HepG2 (cell line): ENCODE data around the gene FUT1. TPM values are rescaled to one million over a fixed set of nuclear protein-coding genes. Genes with fewer than 3 reads are reported as not detected.

Source experiments
- CHD2 ChIP-seq: IDR thresholded peaks from 2 replicates; pipeline ENCODE4 v1.6.1; 2011; ENCODE audit warnings: low read depth, low read length, improper control_type of control experiment
- HINFP ChIP-seq: sonication (generic); formaldehyde crosslinking; IDR thresholded peaks from 2 replicates; pipeline ENCODE4 v1.4.0; 2020; ENCODE audit warnings: low read depth, mild to moderate bottlenecking, missing genetic modification reagents
- PHB2 ChIP-seq: fragments of 450-650 bp; IDR thresholded peaks from 2 replicates; pipeline ENCODE4 v1.6.1; 2018; ENCODE audit not compliant: partially characterized antibody
- REPIN1 ChIP-seq: sonication (generic); formaldehyde crosslinking; IDR thresholded peaks from 2 replicates; pipeline ENCODE4 v1.8.0; 2022; ENCODE audit warnings: missing genetic modification reagents, low read depth, mild to moderate bottlenecking, borderline replicate concordance
- RFXAP ChIP-seq: sonication (generic); formaldehyde crosslinking; IDR thresholded peaks from 2 replicates; pipeline ENCODE4 v1.4.0; 2020; ENCODE audit warnings: missing genetic modification reagents, borderline replicate concordance
- ZBTB25 ChIP-seq: IDR thresholded peaks from 2 replicates; pipeline ENCODE4 v1.6.1; 2018; ENCODE audit warnings: missing genetic modification reagents
- ZFY ChIP-seq: sonication (generic); formaldehyde crosslinking; IDR thresholded peaks from 2 replicates; pipeline ENCODE4 v1.4.0; 2020; ENCODE audit warnings: missing genetic modification reagents
- ZNF12 ChIP-seq: sonication (generic); formaldehyde crosslinking; IDR thresholded peaks from 2 replicates; pipeline ENCODE4 v1.5.0; 2020; ENCODE audit warnings: missing genetic modification reagents
- ZNF256 ChIP-seq: sonication (generic); formaldehyde crosslinking; conservative IDR thresholded peaks from 2 replicates; pipeline ENCODE4 v1.4.0; 2020; ENCODE audit warnings: missing genetic modification reagents
- ZNF260 ChIP-seq: sonication (generic); formaldehyde crosslinking; IDR thresholded peaks from 2 replicates; pipeline ENCODE4 v1.4.0; 2020; ENCODE audit warnings: missing genetic modification reagents, low read depth, mild to moderate bottlenecking, borderline replicate concordance
- ZNF292 ChIP-seq: sonication (generic); formaldehyde crosslinking; IDR thresholded peaks from 2 replicates; pipeline ENCODE4 v1.8.1; 2022; ENCODE audit warnings: mild to moderate bottlenecking, low read depth, missing genetic modification reagents, borderline replicate concordance
- ZNF550 ChIP-seq: sonication (generic); formaldehyde crosslinking; IDR thresholded peaks from 2 replicates; pipeline ENCODE4 v1.4.0; 2020; ENCODE audit warnings: mild to moderate bottlenecking, missing genetic modification reagents, borderline replicate concordance
- ZNF556 ChIP-seq: sonication (generic); formaldehyde crosslinking; IDR thresholded peaks from 2 replicates; pipeline ENCODE4 v1.4.0; 2020; ENCODE audit warnings: mild to moderate bottlenecking, missing genetic modification reagents, borderline replicate concordance
- ZNF670 ChIP-seq: sonication (generic); formaldehyde crosslinking; IDR thresholded peaks from 2 replicates; pipeline ENCODE4 v1.8.0; 2022; ENCODE audit warnings: mild to moderate bottlenecking, missing genetic modification reagents, borderline replicate concordance
- ZNF773 ChIP-seq: sonication (generic); formaldehyde crosslinking; IDR thresholded peaks from 2 replicates; pipeline ENCODE4 v1.4.0; 2020; ENCODE audit warnings: missing genetic modification reagents, borderline replicate concordance
- polyA plus RNA-seq, 8 experiments: library from polyadenylated mRNA; depleted of rRNA in 3 of 8; stranded (reverse) in 7 of 8; unstranded in 1 of 8; fragments of >200 nt; fragmentation: Illumina TruSeq in 4 of 8; extraction: Trizol in 4 of 8; gene quantifications; 2 replicates each; pipeline versions ENCODE4 v1.2.1 to v1.2.3, GENCODE V29; 2011 to 2016; ENCODE audit warnings: low read depth in 4 of 8, missing spikeins in 1 of 8, mixed read lengths in 1 of 8; ENCODE audit not compliant: insufficient read depth in 1 of 8
- total RNA-seq, 5 experiments: library from RNA; depleted of rRNA; stranded (reverse); fragments of >200 nt; fragmentation: Illumina TruSeq; extraction: Trizol; gene quantifications; 2 replicates each; pipeline ENCODE4 v1.2.3, GENCODE V29; 2016; ENCODE audit warnings: low read depth in 1 of 5
- TF ChIP-seq, protein P1 (sequence below): sonication (generic); formaldehyde crosslinking; IDR thresholded peaks from 2 replicates; pipeline ENCODE4 v1.8.0; 2022; ENCODE audit warnings: missing genetic modification reagents, mild to moderate bottlenecking, borderline replicate concordance
- TF ChIP-seq, protein P2 (sequence below): sonication (generic); formaldehyde crosslinking; IDR thresholded peaks from 2 replicates; pipeline ENCODE4 v1.4.0; 2020; ENCODE audit warnings: mild to moderate bottlenecking, missing genetic modification reagents
- TF ChIP-seq, protein P3 (sequence below): sonication (generic); formaldehyde crosslinking; IDR thresholded peaks from 2 replicates; pipeline ENCODE4 v1.4.0; 2020; ENCODE audit warnings: missing genetic modification reagents, borderline replicate concordance

FUT1 gene
- total and polyA plus RNA-seq, 2 of the 13 experiments (the other 11 are each of a cell fraction or from before 2014, with no cell fraction given), result 0.07 to 1.1 TPM

DNA sequence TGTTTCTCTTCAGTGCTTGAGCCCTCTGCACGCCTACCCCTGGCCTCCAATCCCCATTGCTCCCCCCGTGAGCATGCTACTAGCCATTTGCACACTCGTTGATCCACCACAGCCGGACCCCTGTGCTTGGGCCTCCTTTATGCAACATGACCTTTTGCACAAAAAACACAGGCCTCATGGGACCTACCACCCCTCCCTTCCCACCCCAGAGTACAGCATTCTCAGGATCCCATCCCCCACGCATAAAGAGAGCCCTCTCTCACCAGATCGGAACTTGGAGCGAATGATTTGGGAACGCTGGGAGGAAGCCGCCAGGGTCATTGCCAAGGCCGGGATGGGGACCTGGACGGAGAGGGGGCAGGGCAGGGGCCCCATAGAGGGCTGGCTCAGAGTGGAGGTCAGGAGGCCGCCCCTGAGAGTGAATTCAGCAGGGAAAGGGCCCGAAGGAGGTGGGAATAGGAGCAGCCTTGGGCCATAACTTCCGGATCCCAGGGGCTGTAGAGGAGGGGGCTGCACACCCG lies 33.7 kb downstream of the FUT1 start (continued):
- peak; percentile 83; the same call in 1 of the 2 replicates for TF ChIP-seq REPIN1
- TF ChIP-seq ZNF292 (CRISPR knock-in tag), result no peak
- TF ChIP-seq, protein P1, sequence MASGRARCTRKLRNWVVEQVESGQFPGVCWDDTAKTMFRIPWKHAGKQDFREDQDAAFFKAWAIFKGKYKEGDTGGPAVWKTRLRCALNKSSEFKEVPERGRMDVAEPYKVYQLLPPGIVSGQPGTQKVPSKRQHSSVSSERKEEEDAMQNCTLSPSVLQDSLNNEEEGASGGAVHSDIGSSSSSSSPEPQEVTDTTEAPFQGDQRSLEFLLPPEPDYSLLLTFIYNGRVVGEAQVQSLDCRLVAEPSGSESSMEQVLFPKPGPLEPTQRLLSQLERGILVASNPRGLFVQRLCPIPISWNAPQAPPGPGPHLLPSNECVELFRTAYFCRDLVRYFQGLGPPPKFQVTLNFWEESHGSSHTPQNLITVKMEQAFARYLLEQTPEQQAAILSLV (CRISPR knock-in tag), result no peak
- no peak for TF ChIP-seq ZNF260 (CRISPR knock-in tag)
- TF ChIP-seq CHD2, result no peak
- 0 out of 2 replicates have a peak, but pooled peaks have one; percentile 18 for TF ChIP-seq ZBTB25 (CRISPR knock-in tag)
- no peak for TF ChIP-seq ZNF12
- TF ChIP-seq HINFP (CRISPR knock-in tag), result no peak
- TF ChIP-seq PHB2, result no peak
- 0 out of 2 replicates have a peak, but pooled peaks have one; percentile 29 for TF ChIP-seq RFXAP (CRISPR knock-in tag)
- TF ChIP-seq, protein P2, sequence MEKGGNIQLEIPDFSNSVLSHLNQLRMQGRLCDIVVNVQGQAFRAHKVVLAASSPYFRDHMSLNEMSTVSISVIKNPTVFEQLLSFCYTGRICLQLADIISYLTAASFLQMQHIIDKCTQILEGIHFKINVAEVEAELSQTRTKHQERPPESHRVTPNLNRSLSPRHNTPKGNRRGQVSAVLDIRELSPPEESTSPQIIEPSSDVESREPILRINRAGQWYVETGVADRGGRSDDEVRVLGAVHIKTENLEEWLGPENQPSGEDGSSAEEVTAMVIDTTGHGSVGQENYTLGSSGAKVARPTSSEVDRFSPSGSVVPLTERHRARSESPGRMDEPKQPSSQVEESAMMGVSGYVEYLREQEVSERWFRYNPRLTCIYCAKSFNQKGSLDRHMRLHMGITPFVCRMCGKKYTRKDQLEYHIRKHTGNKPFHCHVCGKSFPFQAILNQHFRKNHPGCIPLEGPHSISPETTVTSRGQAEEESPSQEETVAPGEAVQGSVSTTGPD (CRISPR knock-in tag), result 0 out of 2 replicates have a peak, but pooled peaks have one; percentile 48
- 0 out of 2 replicates have a peak, but pooled peaks have one; percentile 47 for TF ChIP-seq ZNF670 (CRISPR knock-in tag)
- peak; percentile 74 for TF ChIP-seq ZNF556 (CRISPR knock-in tag)
- peak; percentile 73 for TF ChIP-seq ZFY
- no peak for TF ChIP-seq ZNF550 (CRISPR knock-in tag)
- TF ChIP-seq, protein P3, sequence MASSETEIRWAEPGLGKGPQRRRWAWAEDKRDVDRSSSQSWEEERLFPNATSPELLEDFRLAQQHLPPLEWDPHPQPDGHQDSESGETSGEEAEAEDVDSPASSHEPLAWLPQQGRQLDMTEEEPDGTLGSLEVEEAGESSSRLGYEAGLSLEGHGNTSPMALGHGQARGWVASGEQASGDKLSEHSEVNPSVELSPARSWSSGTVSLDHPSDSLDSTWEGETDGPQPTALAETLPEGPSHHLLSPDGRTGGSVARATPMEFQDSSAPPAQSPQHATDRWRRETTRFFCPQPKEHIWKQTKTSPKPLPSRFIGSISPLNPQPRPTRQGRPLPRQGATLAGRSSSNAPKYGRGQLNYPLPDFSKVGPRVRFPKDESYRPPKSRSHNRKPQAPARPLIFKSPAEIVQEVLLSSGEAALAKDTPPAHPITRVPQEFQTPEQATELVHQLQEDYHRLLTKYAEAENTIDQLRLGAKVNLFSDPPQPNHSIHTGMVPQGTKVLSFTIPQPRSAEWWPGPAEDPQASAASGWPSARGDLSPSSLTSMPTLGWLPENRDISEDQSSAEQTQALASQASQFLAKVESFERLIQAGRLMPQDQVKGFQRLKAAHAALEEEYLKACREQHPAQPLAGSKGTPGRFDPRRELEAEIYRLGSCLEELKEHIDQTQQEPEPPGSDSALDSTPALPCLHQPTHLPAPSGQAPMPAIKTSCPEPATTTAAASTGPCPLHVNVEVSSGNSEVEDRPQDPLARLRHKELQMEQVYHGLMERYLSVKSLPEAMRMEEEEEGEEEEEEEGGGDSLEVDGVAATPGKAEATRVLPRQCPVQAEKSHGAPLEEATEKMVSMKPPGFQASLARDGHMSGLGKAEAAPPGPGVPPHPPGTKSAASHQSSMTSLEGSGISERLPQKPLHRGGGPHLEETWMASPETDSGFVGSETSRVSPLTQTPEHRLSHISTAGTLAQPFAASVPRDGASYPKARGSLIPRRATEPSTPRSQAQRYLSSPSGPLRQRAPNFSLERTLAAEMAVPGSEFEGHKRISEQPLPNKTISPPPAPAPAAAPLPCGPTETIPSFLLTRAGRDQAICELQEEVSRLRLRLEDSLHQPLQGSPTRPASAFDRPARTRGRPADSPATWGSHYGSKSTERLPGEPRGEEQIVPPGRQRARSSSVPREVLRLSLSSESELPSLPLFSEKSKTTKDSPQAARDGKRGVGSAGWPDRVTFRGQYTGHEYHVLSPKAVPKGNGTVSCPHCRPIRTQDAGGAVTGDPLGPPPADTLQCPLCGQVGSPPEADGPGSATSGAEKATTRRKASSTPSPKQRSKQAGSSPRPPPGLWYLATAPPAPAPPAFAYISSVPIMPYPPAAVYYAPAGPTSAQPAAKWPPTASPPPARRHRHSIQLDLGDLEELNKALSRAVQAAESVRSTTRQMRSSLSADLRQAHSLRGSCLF (CRISPR knock-in tag), result no peak
- TF ChIP-seq ZNF773 (CRISPR knock-in tag), result no peak
- TF ChIP-seq ZNF256, result no peak
